HG03469 (cell line): ENCODE results near the gene URGCP.
"Not testable (repeated sequence)": the region's sequence is repeated elsewhere in the genome, so short reads cannot be mapped to it uniquely, and the experiment has no call there.

Source experiments
- ATAC-seq: cut with Tn5 transposase; IDR thresholded peaks from one replicate; pipeline ENCODE4 v1.9.1; 2021; ENCODE audit warnings: mild to moderate bottlenecking, moderate library complexity, moderate number of reproducible peaks; ENCODE audit not compliant: unreplicated experiment

Gene URGCP

DNA sequence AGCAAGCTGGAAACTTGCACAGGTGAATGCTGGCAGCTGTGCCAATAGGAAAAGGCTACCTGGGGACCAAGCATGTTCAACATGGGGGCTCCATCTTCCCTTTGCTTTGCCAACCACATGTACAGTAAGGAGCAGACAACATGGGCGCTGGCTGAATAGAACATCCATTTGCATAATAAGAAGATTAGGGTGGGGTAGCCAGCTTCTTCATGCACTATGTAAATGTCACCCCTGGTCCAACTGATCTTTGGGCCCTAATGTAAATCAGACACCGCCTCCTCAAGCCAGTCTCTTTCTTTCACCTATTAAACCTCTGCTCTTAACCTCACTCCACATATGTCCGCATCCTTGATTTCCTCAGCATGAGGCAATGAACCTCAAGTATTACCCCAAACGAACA lies 63.1 kb downstream of the URGCP start:
- ATAC-seq: no peak

GRCh38 chr7:43838201-43838658 lies 68.2 kb downstream of the URGCP start:
- ATAC-seq: no peak

DNA sequence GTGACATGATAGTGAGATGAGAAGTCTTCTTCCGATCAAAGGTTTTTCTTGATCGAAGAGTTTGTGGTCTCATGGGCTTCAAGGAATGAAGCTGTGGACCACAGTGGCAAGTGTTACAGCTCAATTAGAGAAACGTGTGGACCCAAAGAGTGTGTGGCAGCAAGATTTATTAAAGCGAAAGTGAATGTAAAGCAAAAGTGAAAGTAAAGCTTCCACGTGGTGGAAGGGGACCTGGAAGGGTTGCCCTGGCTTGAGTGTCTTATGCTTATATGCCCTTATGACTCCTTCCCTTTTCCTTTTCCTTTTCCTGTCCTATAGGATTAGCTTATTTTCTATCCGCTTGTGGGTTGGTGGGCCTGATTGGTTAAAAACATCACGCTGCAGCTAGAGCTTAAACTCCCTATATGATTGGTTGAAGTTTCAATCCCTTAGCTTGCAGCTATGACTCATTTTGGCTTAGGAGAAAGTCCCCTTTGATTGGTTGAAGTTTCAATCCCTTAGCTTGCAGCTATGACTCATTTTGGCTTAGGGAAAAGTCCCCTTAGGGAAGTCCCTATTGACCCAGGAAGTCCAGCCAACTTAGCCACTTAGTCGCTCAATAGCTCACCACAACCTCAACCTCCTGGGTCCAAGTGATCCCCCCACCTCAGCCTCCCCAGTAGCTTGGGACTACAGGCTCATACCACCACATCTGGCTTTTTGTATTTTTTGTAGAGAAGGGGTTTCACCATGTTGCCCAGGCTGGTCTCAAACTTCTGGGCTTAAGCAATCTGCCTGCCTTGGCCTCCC lies 71.7 kb downstream of the URGCP start:
- peak; percentile 36 for ATAC-seq

GRCh38 chr7:43830917-43831316 lies 75.5 kb downstream of the URGCP start:
- ATAC-seq: not testable (repeated sequence)
